Forelimb muscle (tissue), 1 donor: ENCODE results near the gene PHOSPHO2. TPM values are rescaled to one million over a fixed set of nuclear protein-coding genes. Genes with fewer than 3 reads are reported as not detected.
"Not testable (repeated sequence)": the region's sequence is repeated elsewhere in the genome, so short reads cannot be mapped to it uniquely, and the experiment has no call there.

ENCODE experiments used
- DNase-seq: peaks from one replicate; pipeline ENCODE4 v3.0.0-alpha.2; 2013; ENCODE audit warnings: low read depth
- polyA plus RNA-seq: library from polyadenylated mRNA; unstranded; fragments of 120-200 nt; gene quantifications from one replicate; pipeline ENCODE4 v1.2.1, GENCODE V29; 2013; ENCODE audit not compliant: insufficient read length

The PHOSPHO2 gene
- polyA plus RNA-seq, 1 donor, result 3.5 TPM

DNA sequence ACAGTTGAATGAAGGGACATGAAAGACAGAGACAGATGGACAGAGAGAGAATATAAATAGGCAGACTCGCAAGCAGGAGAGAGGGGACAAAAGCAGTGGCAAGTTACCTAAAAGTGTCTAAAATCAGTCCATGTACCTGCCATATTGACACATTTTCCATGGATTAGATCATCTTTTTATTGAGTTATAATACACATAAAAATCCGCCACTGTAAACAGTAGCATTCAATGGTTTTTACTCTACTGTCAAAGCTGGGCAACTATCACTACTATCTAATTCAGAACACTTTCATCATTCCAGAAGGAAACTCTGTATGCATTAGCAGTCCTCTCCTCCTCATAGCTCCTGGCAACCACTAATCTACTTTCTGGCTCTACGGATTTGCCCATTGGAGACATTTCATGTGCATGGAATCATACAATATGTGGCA lies 10.1 kb upstream of the PHOSPHO2 start:
- no peak for DNase-seq

DNA sequence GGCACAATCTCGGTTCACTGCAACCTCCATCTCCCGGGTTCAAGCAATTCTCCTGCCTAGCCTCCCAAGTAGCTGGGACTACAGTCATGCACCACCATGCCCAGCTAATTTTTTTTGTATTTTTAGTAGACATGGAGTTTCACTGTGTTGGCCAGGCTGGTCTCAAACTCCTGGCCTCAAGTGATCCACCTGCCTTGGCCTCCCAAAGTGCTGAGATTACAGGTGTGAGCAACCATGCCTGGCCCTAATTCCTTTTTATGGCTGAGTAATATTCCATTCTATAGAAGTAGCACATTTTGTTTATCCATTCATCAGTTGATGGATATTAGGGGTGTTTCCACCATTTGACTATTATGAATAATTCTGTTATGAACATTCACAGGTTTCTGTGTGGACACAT lies 9.6 kb upstream of the PHOSPHO2 start:
- not testable (repeated sequence) for DNase-seq

DNA sequence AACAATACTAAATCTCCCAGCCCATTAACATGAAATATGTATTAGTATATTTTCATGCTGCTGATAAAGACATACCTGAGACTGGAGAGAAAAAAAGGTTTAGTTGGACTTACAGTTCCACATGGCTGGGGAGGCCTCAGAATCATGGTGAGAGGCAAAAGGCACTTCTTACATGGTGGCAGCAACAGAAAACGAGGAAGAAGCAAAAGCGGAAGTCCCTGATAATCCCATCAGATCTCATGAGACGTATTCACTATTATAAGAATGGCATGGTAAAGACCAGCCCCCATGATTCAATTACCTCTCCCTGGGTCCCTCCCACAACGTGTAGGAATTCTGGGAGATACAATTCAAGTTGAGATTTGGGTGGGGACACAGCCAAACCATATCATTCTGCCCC lies 7.4 kb upstream of the PHOSPHO2 start:
- DNase-seq, result not testable (repeated sequence)

DNA sequence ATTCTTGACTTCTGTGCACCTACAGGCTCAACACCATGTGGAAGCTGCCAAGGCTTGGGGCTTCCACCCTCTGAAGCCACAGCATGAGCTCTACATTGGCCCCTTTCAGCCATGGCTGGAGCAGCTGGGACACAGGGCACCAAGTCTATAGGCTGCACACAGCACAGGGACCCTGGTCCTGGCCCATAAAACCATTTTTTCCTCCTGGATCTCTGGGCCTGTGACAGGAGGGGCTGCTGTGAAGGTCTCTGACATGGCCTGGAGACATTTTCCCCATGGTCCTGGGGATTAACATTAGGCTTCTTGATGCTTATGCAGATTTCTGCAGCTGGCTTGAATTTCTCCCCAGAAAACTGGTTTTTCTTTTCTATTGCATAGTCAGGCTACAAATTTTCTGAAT lies 6.3 kb upstream of the PHOSPHO2 start:
- not testable (repeated sequence) for DNase-seq

DNA sequence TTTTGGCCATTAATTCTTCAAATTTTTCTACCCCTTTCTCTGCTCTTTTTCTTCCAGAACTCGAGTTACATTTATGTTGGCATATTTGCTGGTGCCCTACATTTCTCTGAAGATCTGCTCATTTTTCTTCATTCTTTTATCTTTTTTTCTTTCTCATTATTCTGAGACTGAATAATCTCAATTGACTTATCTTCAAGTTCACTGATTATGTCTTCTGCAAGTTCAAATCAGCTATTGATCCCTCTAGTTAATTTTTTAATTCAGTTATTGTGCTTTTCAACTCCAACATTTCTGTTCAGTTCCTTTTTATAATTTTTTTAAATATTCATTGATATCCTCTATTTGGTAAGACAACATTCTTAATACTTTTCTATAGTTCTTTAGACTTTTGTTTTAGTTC lies 3.3 kb upstream of the PHOSPHO2 start:
- no peak for DNase-seq

DNA sequence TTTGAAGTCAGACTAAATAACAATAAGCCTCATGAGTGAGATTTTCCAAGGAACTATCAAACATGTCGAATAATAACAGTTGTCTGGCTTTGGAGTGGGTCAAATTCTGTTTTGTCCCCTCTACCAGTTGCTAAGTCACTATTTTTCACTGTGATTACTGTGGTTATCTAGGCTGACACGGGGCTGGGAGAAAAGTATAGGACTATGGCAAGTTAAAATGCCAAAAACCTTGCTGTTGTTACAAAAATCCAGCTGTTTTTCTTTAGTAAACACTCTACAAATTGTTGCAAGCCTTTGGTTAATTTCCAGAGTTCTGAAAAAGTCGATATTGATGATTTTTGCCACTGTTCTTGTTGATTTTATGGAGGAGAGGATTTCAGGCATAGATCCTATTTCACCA lies 1.6 kb upstream of the PHOSPHO2 start:
- no peak for DNase-seq

DNA sequence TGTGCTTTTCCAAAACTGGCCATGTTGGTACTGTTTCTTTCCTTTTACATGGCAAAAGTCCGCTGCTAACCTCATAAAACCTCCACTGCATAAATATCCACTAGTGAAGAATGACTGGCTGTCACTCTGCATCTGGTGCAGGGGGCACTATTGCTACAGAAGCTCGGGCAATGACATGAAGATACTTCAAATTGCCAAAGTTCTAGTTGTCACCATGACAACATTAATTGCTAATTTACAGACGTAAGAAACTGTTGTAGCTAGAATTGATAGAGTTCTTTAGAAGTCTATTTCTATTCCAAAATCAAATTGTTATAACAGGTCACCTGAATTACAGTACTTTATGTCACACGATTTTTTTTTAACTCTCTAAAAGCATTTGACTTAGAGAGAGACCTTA lies 909 bp upstream of the PHOSPHO2 start:
- no peak for DNase-seq

DNA sequence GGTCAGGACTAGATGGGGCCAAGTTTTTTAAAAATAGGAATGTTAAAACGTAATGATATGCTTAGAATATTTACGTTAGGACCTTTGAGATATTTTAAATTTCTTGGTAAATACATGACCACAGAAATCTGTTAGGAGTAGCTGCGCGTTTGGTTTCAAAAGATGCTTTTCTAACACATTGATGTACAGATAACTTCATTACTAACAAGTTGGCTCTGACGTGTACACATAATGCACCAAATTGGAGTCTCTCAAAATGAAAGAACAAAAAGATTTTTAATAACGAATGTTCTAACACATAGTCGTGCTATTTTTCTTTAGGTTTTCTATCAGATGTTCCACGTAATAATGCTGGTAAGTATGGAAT lies 608 bp downstream of the PHOSPHO2 start:
- DNase-seq, result no peak

DNA sequence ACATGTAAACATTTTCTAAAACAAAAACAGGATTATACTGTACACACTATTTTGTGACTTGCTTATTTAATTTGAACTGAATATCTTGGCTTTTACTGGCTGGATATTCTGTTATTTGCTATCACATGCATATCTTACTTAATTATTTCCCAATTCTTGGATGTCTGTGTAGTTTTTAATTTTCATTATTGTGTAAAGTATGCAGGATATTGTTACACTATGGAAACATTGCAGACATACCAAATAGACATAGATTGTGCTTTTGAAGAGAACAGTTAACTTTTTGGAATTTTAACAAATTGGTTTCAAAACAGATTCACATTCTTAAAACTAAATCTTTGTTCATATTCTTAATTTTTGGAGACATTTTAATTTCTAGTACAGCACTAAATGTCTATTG lies 2.1 kb downstream of the PHOSPHO2 start:
- no peak for DNase-seq

DNA sequence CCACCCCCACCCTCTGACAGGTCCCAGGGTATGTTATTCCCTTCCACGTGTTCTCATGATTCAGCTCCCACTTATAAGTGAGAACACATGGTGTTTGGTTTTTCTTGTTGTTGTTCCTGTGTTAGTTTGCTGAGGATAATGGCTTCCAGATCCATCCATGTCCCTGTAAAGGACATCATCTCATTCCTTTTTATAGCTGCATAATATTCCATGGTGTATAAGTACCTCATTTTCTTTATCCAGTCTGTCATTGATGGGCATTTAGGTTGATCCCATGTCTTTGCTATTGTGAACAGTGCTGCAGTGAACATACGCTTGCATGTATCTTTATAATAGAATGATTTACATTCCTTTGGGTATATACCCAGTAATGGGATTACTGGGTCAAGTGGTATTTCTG lies 4.9 kb downstream of the PHOSPHO2 start:
- not testable (repeated sequence) for DNase-seq

DNA sequence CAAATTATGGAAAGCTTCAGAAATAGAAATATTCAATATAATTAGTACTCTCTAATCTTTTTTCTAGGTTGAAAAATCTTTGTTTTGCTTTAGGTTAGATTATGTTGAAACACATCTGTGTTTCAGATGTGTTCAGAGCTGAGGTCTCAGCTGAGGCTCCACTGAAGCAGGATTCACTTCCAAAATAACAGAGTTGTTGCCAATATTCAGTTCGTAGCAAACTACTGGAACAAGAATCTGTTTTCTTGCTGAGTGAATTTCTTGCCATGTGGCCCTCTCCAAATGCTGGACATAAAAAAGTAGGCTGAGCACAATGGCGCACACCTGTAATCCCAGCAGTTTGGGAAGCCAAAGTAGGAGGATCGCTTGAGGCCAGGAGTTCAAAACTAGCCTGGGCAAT lies 8.7 kb downstream of the PHOSPHO2 start:
- peak; percentile 77 for DNase-seq

DNA sequence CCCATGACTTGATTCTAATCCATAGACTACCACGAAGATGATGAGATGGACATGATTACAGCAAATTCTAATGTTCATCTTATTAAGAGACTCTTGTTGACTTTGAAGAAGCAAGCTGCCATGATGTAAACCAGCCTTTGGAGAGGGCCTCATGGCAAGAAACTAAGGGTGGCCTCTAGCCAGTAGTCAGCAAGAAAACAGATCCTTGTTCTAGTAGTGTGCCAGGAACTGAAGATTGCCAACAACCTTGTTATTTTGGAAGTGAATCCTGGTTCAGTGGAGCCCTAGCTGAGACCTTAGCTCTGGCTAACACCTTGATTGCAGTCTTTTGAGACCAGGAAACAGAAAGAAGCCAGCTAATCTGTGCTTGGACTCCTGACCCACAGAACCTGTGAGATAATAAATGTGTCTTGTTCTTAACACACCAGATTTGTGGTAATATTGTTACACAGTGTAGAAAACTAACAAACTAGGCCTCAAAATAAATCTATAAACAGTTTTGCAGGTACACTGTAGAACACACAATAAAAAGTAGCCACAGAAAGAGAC lies 10.0 kb downstream of the PHOSPHO2 start:
- DNase-seq, result no peak

DNA sequence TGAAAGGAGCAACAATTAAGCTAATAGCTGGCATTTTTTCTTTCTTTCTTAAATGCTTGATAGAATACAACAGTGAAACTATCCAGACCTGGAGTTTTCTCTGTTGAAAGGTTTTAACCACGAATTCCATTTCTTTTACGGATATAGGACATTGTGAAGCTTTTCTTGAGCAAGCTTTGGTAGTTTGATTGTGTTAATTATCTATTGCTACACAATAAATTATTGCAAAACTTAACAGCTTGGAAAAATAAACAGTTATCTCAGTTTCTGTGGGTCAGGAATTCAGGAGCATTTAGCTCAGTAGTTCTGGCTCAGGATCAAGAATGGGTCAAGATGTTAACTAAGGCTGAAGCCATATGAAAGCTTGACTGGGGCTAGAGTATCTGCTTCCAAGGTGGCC lies 11.7 kb downstream of the PHOSPHO2 start:
- no peak for DNase-seq

DNA sequence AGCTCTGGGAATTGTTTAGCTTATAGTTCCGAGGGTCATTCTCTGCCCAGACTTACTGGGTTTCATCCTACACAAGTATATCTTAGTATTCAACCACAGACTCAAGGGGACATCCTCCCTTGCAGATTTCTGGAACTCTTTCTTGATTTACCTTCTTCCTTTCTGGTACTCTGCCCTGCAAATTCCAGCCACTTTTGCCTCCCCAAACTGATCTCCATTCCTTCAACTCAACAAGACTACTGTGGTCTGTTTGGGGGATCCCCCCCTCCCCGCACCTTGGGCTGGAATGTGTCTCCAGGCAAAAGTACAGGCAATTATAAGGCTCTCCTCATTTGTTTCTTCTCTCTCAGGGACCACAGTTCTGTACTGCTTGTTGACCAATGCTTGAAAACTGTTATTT lies 13.4 kb downstream of the PHOSPHO2 start:
- no peak for DNase-seq

DNA sequence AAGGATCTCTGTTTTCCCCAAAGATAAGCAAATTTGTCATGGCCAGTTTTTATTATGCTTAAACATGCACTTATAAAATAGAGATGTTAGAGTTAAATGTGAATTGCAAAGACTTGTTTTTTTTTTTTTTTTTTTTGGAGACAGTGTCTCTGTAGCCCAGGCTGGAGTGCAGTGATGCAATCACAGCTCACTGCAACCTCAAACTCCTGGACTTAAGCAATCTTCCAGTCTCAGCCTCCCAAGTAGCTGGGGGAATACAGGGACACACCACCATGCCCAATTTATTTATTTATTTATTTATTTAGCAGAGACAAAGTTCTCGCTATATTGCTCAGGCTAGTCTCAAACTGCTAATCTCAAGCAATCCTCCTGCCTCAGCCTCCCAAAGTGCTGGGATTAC lies 15.1 kb downstream of the PHOSPHO2 start:
- DNase-seq, result no peak

DNA sequence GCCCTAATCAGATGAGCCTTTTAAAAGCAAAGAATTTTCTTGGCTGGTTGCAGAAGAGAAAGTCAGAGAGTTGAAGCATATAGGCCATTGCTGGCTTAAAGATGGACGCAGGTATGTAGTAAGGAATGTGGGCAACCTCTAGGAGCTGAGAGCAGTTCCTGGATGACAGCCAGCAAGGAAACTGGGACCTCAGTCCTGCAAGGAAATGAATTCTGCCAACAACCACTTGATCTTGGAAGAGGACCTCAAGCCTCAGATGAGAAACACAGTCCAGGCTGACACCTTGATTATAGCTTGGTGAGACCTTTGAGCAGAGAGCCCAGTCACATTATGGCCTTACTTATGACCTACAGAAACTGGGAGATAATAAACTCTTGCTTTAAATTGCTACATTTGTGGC lies 15.7 kb downstream of the PHOSPHO2 start:
- DNase-seq, result no peak

DNA sequence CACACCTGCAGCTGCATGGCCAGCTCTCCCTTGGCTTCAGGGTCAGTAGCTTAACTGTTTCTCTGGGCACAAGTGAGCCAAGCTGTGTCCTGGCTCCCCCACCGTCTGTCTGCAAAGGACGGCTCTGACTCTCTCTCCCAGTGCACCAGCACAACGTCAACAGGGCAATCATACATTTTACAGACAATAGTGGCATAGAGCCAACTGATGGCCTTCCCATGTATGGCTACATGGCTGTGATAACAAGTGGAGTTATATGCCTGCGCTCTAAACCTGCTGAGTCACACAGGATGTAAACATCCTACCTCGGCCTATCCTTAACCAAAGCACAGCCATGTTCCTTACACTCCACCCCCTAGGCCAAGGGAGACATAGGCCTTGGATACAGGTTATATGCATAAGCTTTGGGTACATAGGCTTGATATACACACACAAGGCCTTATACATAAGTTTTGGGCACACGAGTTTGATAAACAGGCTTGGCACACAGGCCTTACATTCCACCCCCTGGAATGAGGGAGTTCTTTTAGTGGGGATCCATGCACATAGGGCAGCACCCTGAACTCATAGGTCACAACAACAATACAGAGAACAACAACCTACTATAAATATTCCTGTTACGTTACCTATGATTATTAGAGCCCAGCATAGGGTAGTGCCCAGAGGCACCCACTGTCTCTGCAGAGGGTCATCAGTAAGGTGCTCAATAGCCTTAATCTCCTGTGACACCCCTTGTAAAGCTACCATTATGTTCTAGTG lies 17.7 kb downstream of the PHOSPHO2 start:
- no peak for DNase-seq

DNA sequence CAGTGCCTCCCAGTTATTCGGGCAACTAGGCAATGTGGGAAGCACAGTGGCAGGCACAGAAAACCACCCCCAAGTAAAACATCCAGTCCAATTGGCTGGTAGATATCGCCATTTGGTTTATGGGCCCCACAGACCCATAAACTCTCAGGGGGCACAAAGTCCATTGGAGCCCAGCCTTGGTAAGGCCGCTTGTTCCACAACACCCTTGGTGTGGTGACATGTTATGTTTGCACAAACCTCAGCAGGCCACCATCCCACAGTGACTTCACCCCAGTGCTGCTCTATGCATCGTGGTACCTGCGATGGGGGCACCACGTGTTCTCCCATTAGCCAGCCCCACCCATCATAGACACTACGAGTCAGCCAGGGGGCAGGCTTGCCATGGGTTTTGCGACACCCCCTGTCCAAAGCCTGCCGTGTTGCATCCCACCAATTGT lies 18.5 kb downstream of the PHOSPHO2 start:
- DNase-seq, result no peak

DNA sequence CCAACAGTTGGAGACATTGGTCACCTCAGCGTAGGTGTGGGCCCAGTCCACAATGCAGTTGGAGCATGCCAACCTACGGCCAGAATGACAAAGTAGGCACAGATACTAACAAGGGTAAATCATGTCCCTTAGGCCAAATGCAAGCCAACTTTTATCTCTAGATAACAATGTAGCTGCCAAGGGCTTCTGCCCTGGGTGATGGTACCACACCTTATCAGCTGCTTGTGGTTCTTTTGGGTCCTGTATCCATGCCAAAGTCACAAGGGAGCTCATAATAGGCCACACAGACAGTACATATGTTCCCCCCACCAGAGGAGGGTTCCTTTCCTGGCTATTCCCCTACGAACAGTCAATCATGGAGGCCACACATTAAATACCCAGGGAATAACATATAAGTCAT lies 19.1 kb downstream of the PHOSPHO2 start:
- DNase-seq, result no peak

DNA sequence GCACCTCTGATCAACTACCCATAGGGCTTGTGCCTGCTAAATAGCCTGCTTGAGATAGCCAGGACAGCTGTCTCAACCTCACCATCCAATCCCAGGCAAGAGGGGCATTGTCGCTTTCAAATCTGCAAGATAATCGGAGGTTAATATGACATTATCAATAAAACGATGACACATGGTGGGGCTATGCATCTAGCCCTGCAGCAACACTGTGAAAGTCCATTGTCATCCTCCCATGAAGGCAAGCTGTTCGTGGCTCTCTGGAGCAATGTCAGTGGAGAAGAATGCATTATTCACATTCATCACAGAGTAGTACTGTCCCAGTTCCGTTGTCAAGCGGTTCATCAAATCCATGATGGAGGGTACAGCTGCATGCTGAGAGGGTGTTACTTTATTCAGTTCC lies 20.4 kb downstream of the PHOSPHO2 start:
- no peak for DNase-seq

DNA sequence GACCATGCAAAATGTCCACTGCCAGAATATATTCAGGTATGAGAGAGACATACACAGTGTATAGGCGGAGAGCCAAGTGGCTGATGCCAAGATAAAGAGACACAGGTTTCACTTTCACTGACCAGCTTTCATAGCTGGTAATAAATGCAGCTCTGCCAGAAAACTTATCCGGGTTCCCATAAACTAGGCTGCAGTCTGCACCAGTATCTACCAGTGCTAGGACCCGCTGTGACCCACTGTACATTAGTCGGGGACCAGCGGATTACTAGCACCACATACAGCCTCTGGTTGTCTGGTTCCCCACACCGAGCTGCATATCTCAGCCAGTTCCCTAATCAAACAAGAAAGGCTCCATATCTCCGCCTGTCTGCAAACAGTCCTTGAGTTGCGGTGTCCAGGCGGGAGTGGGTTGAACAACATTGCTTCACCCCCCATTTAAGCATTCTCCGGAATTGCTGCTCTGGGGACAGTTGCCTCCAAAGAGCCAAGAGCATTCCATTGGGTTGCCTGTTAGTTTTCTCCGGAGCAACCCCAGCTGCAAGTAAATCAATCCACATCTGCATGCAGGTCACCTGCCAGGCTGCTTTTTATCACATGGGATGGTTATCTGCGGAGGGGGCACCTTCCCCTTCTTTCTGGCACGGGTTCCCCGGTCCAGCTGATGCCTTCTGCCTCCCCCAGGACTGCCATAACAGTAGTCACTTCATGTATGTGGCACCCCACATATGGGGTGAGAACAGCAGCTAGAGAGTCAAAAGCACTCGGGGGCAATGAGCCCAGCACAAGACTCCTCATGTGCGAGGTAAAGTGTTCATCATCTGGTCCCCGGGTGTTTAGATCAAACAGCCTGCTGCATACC lies 21.3 kb downstream of the PHOSPHO2 start:
- DNase-seq, result no peak

DNA sequence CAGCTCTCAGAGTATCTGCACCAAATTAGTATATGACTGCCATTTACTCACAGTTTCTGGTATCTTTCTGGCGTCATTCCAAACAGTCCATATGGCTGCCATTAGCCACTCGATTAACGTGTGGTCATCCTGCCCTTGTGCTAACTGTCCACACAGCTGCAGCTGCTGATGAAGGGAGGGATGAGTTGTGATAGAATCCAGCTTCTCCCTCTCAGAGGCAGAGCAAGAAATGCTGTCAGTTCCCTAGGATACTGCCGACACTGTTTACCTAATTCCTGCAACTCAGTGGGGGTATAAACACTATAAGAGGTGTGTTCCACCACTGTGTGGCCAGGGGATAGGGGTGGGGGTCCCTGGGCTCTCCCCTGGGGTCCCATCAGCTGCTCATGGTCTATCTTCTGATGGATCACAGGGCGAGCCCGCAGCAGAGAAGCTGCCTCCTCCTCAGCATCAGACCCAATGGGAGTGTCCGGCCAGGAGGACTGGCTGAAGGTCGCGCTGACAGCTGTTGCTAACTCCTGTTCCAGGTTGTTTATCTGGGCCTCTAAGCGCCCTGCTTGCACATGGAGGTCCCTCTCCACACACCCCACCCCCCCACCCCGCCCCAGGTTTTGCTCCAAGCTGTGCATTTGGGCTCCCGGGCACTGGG lies 22.1 kb downstream of the PHOSPHO2 start:
- peak; percentile 49 for DNase-seq
